Fibroblast of skin of left quadriceps (primary cell): ENCODE measurements around the gene PPP2R3B.
"Not testable (repeated sequence)": the region's sequence is repeated elsewhere in the genome, so short reads cannot be mapped to it uniquely, and the experiment has no call there.

Source experiments
- DNase-seq, 2 experiments: peaks; one replicate each; pipeline ENCODE4 v3.0.0-alpha.2; 2013; ENCODE audit warnings: low read depth in 2 of 2

Gene PPP2R3B

DNA sequence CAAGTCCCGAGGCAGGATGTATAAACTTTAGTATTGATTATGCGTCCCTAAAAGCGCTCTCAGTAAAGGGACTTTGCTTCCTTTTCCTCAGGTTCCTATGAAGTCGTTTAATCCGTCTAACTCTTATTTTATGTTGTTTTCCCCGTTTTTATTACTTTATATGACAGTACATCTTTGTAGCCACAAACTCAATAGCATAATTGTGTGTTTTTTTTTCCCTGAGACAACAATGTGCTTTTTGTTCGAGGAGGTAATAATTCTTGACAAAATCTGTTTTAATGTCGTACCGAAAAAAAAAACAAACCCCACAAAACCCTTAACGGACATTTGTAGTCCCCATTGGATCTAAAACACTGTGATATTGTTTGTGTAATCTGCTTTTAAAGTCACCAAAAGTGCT is 17.9 kb upstream of the PPP2R3B start:
- no peak for DNase-seq

DNA sequence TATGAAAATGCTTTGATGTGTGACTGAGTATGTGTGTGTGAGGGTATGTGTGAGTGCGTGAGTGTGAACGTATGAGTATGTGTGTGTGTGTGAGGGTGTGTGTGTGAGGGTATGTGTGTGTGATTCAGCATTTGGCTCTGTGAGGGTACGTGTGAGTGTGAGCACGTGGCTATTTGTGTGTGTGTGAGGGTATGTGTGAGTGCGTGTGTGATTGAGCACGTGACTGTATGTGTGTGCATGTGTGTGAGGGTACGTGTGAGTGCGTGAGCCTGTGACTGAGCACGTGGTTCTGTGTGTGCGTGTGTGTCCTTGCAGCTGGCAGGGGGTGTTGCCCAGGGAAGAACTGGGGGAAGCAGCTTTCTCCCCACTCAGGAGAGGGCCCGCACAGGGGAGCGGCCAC is 16.1 kb upstream of the PPP2R3B start:
- DNase-seq = no peak

- DNase-seq = no peak
Observed at GRCh38 chrX:400258-400657, 13.6 kb upstream of the PPP2R3B start.

GRCh38 chrX:397575-397974 is 10.9 kb upstream of the PPP2R3B start:
- DNase-seq = peak in 1 of 2 experiments; percentile 23

- DNase-seq = no peak
Observed at GRCh38 chrX:394830-395229, 8.1 kb upstream of the PPP2R3B start.

DNA sequence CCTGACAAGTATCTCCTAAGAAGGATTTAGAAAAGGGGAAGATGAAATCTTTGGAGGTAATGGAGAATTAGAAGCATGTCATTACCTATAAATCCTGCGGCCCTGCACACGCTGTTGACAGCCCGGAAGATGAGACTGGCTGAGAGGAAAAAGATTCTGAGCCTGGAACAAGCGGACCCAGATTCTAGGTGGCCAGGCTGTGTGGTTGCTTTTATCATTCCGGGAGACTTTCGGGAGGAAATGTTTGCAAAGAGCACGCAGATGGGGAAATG is 5.8 kb upstream of the PPP2R3B start:
- DNase-seq = no peak

DNA sequence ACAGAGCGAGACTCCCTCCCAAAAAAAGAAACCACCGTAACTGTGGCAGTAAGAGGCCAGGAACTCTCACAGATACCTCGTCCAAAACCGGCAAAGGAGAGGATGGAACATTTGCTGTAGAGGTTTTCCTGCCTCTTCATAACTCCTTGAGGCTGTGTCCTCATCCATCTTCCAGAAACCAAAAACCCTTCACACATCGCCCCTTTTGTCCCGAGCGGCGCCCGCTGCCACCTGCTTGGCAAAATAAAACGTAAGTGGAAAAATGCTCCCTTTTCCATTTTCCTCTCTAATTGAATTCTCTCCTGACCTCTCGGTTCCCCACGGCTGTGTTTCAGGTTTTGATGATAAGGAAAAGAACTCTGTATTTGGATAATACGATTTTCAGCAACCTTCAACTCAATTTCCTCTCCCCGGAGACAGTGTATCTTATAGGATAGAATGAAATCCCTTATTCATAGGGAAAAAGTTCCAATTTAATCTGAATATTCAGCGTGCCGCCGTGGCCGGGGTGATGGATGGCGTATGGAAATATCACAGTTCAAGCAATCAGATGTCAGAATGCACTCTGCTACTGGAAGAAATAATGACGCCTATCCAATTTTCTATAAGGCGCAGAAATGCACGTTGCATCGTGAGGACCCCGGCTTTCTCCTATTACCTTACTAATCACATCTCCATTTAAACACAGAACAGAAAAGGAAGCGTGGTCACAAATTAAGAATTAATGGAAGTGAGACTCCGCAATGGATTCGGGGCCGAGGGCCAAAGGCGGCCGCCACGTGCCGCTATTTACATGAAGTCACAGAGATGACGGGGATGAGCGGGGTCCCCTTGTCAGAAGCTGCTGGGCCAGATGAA is 5.2 kb upstream of the PPP2R3B start:
- no peak for DNase-seq

DNA sequence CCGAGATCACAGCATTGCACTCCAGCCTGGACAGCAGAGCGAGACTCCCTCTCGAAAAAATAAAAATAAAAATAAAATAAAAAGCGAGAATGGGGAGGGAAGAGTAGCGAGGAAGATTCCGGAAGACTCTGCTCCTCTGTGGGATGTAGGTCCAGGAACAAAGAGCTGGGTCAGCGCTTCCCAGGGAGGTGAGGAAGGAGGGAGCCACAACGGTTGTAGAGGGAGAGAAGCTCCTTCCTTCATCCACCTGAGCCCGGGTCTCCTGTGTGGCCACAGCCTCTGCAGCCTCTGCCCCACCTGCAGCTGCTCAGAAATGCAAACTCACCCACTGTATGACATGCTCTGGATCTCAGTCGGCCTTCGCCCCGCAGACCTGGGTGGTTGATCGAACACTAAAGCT is 3.8 kb upstream of the PPP2R3B start:
- no peak for DNase-seq

DNA sequence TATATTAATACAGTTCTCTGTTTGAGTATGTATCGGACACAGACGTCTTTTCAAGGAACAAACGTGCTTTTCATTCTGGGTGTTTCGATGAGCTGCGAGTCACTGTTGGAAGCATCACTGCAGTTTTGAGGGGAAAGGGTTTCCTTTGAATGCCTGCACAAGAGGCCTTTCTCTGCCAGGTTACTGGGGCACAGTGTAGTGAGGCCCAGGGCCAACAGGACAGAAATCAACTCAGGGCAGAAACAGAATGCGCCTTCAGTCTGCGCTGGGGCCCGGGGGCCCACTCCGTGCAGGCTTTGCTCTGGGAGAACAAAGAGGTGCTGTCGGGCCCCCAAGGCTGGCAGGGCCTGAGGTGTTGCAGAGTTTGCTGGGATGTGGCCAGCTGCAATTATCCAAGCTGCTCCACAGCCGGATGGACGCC is 2.3 kb upstream of the PPP2R3B start:
- no peak for DNase-seq

DNA sequence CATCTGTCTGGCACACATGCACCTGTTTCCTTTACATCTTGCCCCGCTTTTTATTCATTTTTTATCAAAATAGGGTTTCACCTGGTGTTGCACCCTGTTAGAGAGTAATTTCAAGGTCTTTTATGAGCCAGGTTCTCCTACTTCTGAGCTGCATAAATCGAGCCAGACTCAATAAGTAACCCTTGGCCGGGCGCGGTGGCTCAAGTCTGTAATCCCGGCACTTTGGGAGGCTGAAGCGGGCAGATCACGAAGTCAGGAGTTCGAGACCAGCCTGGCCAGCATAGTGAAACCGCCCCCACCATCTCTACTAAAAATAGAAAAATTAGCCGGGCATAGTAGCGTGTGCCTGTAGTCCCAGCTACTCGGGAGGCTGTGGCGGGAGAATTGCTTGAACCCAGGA is 1.0 kb upstream of the PPP2R3B start:
- DNase-seq = no peak

DNA sequence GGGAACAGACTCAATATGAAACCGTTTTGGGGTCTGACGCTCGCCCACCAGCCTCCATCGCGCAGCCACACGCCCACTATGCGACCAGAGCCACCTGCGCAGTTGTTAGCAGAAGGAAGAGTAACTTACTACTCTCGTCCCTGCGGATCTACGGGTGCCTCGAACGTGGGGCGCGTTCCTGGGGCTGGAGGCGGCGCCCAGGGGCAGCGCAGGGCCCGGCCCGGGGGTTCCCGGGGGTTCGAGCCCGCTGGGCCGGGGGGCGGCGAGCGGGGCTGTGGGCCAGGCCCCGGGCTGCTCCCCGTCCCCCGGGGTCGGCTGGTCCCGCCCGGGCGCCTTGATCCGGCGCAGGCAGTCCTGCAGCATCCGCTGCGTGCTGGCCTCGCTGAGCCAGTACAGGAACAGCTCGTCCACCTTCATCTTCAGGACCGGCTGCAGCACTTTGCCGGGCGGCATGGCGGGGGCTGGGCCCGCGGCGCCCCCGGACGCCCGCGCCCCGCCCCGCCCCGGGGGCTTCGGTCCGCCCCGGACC is 404 bp downstream of the PPP2R3B start:
- no peak for DNase-seq

DNA sequence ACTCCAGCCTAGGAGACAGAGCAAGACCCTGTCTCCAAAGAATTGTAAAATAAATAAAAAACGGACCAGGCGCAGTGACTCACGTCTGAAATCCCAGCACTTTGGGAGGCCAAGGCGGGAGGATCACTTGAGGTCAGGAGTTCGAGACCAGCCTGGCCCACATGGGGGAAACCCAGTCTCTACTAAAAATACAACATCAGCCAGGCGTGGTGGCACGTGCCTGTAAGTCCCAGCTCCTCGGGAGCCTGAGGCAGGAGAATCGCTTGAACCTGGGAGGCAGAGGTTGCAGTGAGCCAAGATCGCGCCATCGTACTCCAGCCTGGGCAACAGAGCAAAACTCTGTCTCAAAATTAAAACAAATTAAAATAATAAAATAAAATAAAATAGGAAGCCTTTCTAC is 971 bp downstream of the PPP2R3B start:
- not testable (repeated sequence) for DNase-seq

DNA sequence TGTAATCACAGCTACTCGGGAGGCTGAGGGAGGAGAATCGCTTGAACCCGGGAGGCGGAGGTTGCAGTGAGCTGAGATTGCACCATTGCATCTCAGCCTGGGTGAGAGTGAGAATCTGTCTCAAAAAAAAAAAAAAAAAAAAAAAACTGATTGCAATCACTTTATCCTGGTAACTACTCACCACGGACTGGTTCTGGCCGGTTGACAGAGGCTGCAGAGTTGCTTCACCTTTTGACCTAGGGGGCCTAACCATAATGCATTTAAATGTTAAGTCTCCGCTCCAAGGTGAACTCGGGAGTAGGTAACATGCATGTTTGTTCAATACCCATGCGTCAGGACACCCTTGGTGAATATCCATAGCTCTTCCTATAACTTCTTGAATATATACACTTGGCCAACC is 1.8 kb downstream of the PPP2R3B start:
- no peak for DNase-seq

DNA sequence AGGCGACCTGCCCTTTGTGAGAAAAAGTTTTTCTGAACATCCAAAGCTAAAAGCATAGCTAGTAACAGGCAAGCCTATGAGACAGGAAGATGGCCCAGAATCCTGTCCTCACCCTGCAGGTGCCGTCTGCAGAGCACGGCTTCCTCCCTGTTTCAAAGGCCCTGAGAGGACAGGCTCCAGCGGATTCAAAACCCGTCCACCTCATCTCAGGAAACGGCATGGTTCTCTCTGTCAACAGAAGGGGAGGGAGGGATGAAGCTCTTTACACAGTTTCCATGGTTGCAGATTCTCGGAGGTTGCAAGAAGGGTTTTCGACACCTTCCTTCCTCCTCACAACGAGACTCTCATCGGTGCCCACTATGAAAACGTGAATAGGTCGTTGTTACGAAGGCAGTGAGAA is 8.3 kb downstream of the PPP2R3B start:
- no peak for DNase-seq

- not testable (repeated sequence) for DNase-seq
Observed at GRCh38 chrX:376206-376605, 10.5 kb downstream of the PPP2R3B start.

- no peak for DNase-seq
Observed at GRCh38 chrX:375181-376036, 11.3 kb downstream of the PPP2R3B start.

DNA sequence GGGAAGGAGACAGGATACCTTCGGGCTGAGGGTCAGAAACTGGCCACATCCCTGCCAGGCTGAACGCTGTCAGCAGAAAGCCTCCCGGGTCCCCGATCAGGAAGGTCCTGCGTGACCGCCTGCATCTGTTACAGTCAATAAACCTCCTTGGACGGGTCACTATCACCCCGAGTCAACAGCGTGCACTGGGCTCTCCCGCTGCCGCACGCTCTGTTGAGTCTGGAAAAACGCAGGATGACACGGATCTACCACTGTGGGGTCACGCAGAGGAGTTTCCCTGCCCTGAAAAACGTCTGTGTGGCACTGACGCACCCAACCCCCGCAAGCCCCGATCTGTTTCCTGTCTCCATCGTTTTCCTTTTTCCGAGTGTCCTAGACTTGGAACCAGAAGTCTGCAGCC is 12.1 kb downstream of the PPP2R3B start:
- no peak for DNase-seq

DNA sequence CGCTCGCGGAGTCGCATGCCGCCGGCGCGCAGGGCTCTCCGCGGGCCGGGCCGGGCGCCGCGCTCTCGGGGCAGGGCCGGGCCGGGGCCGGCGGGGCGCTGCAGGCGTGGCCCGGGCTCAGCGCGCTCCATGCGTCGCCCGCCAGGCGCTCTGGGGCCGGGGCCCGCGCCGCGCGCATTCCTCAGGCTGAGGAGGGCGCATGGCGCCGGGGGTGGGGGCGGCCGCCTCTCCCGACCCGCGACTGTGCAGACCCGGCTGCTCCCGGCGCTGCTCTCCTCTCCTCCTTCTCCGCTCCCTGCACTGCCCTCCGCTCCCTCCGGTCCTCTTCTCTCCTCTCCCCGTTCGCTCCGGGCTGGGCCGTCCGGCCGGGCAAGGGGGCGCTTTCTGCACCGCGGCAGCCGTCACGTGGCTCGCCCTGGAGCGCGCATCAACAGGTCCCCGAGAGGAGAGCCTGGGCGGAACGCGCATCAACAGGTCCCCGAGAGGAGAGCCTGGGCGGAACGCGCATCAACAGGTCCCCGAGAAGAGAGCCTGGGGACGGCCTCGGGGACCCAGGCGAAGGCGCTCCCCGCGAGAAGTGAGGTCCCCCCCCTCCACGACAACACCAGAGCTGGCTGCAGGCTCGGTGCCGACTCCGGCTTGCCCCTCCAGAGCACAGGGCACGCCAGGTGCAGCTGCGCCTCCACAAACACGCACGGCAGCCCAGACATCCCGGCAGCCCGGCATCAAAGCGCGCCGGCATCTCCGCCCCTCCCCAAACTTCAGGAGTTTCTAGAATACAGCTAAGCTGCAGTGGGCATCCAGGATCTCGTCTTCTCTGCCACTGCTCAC is 12.9 kb downstream of the PPP2R3B start:
- DNase-seq = no peak

DNA sequence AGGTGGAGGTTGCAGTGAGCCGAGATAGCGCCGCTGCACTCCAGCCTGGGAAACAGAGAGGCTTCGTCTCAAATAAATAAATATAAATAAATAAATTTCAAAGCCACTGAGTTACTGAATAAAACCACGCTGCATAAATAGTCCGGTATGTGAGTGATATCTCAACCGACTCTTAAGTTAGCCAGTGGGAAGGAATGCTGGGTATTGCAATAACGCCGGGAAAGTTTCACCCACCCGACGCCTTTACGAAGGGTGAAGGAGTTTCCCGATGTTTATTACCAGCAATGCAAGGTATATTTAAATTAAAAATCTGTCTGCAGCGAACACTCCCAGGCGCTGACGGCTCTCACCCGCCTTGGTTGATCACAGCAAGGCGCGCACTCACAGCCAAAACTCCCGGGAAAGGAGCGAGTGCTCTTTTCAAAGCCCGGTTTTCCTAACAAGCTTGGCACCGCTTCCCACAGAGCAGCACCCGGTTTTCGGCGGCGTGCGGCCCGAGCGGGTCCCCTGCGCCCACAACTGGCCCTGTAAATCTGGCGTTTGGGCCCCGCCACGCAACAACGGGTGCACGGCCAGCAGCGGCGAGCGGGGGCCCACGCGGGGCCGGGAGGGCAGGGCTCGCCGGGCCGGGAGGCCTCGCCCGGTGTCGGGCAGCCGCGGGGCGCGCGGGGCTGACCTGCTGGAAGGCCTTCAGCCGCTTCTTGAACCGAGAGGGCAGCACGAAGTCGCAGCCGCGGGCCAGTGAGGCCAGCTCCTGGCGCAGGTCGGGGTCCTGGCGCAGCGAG is 13.7 kb downstream of the PPP2R3B start:
- no peak for DNase-seq

DNA sequence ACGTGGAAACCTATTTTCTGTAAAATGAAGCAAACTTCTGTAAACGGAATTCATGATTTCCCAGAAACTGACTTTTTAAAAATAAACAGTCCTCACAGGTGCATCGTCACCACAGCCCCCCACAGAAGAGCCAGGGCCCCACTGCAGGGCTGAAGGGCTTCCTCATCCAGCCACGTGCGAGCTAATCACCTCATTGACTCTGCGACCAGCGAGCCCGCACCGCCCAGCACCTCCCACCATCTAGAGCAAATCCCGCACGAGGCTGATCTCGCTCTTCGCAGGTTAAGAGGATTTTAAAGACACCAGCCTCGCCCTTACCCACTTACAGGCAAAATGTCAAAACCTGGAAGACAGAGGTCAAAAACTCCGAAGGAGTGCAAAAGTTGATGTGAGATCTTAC is 14.8 kb downstream of the PPP2R3B start:
- DNase-seq = no peak
